NCI-H526 (cell line): ENCODE data around the gene LRFN4.

Experiments
- DNase-seq, 2 experiments: peaks; one replicate each; lab custom pipeline; 2025; lab: John Stamatoyannopoulos, UW

LRFN4 gene

GRCh38 chr11:66858186-66858938 lies 1.5 kb downstream of the LRFN4 start:
- DNase-seq, result peak in 1 of 2 experiments; percentile 66

DNA sequence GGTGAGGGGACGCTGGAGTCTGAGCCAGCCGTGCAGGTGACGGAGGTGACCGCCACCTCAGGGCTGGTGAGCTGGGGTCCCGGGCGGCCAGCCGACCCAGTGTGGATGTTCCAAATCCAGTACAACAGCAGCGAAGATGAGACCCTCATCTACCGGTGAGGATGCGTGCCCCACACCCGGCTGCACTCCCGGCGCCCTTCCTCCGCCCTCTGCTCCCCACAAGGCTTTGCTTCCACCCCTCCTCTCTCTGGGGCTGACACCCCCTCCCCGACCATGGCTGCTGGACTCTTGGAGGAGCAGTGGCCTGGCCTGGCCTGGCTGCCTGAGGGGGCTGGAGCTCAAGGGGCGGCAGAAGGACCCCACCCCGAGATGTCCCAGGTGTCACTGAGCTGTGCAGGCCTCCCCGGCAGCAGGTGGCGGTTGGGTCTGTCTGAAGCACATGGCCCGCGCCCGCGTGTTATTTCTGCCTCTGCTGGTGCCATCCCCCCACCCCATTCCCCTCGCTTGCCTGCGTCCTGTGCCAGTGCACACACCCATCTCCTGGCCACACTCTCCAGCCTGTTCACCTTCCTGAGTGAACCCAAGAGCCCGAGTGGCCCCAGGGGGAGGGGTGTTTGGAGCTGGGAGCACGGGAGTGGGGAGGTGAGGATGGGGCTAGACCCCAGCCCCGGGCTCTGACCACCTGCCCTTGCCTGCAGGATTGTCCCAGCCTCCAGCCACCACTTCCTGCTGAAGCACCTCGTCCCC lies 2.2 kb downstream of the LRFN4 start:
- DNase-seq, result peak; percentile 62 to 90

DNA sequence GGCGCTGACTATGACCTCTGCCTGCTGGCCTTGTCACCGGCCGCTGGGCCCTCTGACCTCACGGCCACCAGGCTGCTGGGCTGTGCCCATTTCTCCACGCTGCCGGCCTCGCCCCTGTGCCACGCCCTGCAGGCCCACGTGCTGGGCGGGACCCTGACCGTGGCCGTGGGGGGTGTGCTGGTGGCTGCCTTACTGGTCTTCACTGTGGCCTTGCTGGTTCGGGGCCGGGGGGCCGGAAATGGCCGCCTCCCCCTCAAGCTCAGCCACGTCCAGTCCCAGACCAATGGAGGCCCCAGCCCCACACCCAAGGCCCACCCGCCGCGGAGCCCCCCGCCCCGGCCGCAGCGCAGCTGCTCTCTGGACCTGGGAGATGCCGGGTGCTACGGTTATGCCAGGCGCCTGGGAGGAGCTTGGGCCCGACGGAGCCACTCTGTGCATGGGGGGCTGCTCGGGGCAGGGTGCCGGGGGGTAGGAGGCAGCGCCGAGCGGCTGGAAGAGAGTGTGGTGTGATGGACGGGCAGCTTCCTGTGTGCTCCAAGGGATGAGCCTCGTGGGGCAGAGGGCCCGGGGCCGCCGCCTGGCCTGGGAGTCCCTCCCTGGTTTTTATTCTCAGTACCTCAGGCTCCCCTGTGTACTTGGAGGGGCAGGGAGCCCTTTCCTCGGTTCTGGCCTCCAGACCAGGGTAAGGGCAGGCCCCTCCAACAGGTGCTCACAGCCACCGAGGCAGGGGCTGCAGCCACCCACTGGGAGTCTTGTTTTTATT lies 3.0 kb downstream of the LRFN4 start:
- peak in 1 of 2 experiments; percentile 57 for DNase-seq

GRCh38 chr11:66860449-66860831 lies 3.6 kb downstream of the LRFN4 start:
- peak in 1 of 2 experiments; percentile 33 for DNase-seq

GRCh38 chr11:66861038-66861773 lies 4.3 kb downstream of the LRFN4 start:
- DNase-seq, result no peak

GRCh38 chr11:66861774-66862558 lies 5.1 kb downstream of the LRFN4 start:
- DNase-seq, result no peak

DNA sequence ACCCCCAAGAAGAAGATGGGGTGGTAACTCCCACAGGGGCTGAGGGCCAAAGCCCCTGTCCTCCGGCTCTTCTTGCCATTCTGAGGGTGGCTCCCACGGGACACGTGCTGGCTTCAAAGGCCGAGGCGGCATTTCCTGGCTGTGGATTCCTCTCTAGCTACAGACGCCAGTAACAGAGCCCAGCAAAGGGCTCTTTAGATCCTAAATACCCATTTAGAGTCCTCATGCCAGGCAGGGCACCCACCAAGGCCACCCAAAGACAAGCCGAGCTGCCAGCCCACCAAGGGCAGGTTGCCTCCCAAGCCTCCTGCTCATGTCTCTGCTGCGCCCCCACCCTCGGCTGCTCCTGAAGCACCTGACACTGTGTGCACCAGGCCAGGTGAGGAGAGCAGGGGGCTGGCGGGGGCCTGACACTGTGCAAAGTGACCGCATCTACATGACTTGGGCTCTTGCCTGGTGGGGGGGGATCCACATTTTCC lies 5.7 kb downstream of the LRFN4 start:
- DNase-seq, result no peak

- DNase-seq, result no peak
Observed at GRCh38 chr11:66863428-66864125, 6.7 kb downstream of the LRFN4 start.

GRCh38 chr11:66864172-66864901 lies 7.5 kb downstream of the LRFN4 start:
- DNase-seq, result peak; percentile 29 to 82

GRCh38 chr11:66864924-66865697 lies 8.2 kb downstream of the LRFN4 start:
- peak in 1 of 2 experiments; percentile 56 for DNase-seq

- no peak for DNase-seq
Observed at GRCh38 chr11:66866007-66866406, 9.1 kb downstream of the LRFN4 start.

DNA sequence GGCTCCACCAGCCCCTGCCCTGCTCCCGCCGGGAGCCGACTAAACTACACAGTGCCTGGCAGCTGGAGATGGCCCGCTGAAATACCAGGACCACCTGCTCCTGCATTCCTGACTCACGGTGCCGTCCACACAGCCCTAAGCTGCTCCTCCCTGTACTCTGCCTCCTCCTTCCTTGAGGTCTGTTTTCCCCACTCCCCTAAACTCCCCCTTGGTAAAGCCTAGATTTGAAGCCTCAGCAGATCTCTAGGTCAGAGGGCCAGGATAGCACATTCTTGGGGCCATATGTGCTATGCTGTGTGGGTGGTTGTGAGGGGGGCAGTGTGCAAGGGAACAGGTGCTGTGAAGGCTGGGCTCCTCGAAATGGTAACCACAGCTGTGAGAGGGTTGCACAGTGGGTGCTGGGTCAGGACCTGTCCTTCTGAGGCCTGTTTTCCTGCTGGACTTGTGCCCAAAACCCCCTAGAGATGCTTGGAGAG lies 9.7 kb downstream of the LRFN4 start:
- no peak for DNase-seq

DNA sequence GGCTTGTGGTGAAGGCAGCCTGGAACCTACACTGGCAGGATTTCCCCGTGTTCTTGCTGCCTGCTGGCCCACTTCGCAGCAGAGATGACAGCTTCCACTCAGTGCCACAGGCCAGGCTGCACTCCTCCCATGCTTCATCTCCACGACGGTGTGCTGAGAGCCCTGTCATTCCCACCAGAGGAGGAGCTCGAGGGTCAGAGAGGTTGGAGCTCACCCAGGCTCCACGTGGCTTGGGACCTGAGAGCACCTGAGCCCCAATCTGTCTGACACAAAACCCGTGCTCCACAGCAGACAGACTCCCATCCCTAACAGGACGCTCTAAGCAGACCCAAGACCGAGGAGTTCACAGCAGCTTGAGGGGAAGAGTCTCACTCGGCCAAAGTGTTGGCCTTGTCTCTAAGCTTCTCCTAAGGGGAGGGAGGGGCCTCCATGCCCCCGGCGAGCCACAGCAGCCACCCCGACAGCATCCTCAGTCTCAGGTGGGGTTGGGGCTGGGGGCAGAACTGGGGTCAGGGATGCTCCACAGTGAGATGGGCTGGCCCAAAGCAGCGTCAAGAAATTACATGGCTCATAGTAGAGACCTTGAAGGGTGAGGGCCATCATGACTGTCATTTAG lies 10.7 kb downstream of the LRFN4 start:
- DNase-seq, result peak in 1 of 2 experiments; percentile 33

- DNase-seq, result no peak
Observed at GRCh38 chr11:66868082-66868725, 11.3 kb downstream of the LRFN4 start.

DNA sequence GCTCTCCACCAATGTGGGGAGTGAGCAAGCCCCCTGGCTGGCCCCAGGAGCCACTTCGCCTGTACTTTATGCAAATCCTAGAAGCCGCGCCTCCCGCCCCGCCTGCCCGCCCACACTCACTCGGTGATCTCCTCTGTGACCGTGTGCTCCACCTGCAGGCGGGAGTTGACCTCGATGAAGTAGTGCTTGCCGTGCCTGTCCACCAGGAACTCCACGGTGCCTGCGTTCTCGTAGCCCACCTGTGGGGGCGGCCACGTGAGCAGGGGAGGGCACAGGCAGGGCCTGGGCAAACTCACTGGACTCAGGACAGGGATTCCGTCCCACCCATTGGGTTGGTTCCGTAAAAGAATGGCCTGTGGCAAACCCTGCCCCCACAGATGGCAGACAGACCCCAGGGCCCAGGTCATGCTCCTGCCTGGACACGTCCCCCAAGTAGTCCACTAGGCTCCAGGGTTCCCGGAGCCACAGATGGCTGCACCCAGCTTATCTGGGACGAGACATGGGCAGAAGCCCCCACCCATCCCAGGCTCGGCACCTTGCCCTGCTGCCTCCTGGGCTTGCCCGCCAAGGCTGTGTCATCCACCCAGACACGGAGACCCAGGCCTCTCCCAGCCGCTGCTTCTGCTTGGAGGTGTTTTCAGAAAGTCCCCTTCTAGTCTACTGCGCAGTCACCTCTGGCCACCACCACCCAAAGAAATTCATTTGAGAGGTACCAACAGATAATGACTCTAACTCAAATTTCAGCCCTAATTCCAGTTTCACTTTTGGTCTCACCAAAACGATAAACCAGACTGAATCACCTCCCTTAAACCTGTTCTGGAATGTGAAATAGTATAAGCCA lies 12.1 kb downstream of the LRFN4 start:
- peak; percentile 89 to 96 for DNase-seq

DNA sequence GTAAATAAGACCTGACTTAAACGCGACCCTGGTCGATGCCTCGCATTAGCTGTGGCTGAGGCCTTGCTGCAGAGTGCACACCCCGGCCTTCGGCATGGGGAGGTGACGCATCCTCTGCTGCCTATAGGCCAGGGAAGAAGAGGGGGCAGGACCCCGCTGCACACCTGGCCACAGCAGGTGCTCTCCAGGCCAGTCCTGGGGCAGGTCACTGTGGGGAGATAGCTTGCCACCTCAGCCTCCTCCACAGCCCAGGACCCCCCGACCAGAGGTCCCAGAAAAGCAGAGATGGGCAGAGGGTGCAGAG lies 12.7 kb downstream of the LRFN4 start:
- no peak for DNase-seq

GRCh38 chr11:66870131-66870530 lies 13.3 kb downstream of the LRFN4 start:
- DNase-seq, result no peak
